ENCODE results near the gene ICOS.

ICOS gene

GRCh38 chr2:204010628-204011560 lies 74.3 kb downstream of the ICOS start:
- no peak for DNase-seq (ENCODE audit: low spot score)

Data from putamen (tissue), 1 donor.